GM19193 (cell line): ENCODE measurements around the gene SLC41A3.

Source experiments
- POLR2A ChIP-seq: IDR thresholded peaks from 4 replicates; pipeline ENCODE4 v1.6.1; 2011; ENCODE audit not compliant: insufficient read depth, insufficient read length; ENCODE audit errors: extremely low read depth

SLC41A3 gene

DNA sequence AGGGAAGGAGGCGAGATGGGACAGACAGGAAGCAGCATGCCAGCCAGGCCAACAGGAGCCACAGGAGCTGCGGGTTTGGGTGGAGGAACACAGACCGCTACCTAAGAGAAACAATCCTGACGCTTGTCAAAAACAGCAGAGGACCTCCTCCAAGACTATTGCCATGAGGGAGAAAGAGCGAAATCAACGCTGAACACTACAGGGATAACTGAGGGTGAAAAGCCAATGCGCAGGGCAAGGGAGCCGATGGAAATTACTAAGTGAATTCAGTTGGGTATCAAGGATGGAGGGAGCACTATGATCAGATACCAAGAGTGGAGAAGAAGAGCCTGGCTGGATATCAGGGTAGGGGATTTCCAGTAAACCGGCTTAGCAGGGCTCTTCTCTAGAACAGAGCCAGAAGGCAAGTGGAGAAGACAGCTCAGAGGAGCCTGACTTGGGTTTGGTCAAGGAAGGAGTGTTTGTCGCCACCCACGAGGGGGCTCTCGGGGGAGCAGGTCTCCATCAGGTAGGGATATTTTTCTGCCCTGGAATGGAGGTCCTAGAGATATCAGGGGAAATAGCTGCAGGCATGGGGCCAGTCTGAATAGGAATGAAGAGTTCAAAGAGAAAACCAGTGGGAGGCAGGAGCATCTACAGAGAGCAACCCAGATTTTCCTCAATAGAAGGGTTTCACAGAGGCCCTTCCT is 48.4 kb downstream of the SLC41A3 start:
- no peak for TF ChIP-seq POLR2A

DNA sequence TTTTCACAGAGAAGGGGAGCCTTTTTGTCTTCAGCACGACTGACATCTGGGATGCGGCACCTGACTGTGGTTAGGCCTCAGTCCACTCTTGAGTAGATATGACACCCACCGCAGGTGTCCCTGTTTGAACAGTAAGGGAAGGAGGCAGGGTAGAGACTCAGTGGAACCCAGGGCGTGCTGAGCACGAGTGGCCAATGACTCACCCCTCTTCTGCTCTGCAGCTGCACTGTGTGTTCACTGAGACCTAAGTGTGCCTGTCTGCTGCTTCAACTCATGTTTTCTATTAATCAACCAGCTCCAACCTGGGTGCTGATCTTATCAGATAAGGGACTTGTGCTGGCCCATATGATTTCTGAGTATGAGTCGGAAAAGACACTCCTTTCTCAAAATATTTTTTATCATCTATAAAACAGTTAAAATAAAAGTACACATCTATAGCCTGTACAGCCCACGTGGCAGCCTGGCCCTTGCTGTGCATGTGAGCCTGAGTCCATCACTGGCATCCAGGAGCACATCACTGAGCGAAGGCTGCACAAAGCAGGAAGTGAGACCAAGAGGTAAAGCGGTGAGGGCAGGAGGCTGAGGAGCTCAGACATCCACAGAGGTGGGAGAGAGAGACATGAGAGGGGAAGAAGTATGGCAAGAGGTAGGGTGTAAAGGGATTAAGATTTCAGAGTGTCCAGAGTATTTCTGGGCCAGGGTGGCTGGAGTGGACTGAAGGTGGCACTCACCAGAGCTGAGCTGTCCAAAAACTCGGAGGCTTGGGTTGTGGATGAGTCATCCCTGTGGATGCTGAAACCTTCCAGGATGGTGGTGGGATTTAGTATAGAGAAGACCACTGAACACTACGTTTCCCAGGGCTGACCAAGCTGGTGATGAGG is 49.2 kb downstream of the SLC41A3 start:
- TF ChIP-seq POLR2A, result no peak

DNA sequence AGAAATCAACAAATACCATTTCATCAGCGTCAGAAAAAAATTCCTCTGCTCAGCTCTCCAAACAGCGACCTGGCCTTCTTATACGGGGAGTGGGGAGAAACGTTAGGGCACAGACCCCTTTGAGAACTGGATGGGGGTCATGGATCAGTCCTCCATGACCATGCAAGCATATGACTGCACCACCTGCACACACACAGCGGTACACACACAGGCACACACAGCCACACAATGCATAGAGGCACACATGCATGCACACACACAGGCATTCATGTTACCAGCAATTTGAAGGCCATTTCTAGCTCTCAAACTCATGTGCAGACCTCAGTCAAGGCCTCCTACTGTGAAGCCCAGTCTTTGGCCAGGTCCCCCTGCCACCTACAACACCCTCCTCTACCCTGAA is 50.2 kb downstream of the SLC41A3 start:
- TF ChIP-seq POLR2A, result no peak

DNA sequence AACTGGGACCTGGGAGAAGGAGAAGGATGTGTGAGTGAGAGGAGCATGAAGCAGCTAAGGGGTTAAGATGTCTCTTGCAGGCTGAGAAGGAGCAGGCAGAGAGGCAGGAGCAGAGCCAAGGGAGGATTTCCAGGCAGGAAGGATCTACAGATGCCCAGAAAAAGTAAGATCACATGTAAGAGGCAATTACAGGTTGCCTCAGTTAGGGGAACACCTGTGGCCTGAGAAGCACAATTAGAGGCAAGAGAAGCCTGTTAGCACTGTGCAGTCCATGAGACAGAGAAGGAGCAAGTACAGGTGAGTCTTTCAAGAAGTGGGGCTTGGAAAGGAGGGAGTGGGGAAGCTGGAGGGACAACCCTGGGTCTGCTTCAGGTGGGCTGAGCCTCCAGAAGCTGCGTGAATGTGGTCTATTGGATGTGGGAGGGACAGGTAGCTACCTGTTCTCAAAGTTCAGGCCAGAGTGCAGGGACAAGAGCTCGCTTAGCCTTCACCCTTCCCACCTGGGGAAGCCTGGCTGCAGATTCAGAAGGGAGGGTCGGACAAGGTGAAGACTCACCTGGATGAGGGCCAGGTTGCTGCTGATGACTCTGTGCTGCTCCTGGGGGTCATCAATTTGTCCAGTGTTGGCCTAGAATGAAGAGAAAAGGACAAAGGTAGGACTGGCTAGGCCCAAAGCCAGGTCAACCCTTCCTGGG is 50.7 kb downstream of the SLC41A3 start:
- TF ChIP-seq POLR2A, result no peak

DNA sequence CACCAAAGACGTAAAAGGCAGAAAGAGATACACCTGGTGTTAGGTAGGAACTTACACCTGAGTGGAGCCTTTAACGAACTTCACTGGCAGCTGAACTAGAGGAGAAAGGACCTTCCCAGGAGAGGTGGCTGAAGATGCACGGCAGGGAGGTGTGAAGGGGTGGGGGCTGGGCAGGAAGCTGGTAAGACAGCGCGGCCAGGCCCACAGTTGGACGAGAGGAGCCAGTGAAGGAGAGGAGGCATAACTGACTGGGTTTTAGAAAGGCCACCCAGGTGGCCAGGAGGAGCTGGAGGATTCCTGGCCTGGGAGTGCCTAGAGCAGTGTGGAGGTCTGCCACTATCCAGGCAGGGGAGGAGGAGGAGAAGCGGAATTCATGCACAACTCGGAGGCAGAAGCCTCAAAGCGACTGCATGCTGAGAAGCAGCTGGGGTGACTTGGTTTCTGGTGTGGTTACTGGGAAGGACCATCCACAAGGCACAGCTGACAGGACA is 51.9 kb downstream of the SLC41A3 start:
- no peak for TF ChIP-seq POLR2A

DNA sequence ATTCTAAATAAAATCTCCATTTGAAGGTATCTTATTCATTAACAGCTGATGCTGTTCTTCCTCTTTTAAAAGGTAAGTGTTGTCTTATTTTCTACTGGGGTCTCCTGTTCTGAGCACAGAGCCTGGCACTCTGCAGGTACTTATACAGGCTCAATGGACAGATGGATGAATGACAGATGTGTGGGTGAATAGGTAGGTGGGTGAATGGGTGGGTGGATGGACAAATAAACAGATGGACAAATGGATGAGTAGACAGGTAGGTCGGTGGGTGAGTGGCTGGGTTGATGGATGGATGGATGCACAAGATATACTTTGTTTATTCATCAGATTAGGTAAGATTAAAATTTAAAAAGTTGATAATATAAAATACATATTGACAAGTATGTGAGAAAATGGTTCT is 53.5 kb downstream of the SLC41A3 start:
- no peak for TF ChIP-seq POLR2A

DNA sequence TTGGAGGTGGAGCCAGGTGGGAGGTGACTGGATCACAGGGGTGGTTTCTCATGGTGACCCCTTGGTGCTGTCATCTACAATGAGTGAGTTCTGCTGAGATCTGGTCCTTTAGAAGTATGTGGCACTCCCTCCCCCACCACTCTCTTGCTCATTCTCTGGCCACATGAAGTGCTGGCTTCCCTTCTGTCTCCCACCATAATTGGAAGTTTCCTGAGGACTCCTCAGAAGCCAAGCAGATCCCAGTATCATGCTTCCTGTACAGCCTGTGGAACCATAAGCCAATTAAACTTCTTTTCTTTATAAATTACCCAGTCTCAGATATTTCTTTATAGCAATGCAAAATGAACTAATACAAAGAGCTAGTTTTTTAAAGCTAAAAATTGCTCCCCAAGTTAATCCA is 54.7 kb downstream of the SLC41A3 start:
- TF ChIP-seq POLR2A, result no peak

DNA sequence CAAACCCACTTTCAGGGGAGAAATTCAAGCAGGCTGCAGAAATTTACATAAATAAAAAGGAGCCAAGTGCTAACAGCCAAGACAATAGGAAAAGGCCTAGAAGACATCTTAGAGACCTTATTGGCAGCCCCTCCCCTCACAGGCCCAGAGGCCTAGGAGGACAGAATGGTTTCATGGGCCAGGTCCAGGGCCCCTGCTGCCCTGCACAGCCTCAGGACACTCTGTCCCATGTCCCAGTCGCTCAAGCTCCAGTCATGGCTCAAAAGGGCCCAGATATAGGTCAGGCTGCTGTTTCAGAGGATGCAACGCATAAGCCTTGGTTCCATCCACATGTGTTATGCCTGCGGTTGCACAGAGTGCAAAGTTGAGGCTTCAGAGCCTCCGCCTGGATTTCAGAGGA is 55.8 kb downstream of the SLC41A3 start:
- no peak for TF ChIP-seq POLR2A

DNA sequence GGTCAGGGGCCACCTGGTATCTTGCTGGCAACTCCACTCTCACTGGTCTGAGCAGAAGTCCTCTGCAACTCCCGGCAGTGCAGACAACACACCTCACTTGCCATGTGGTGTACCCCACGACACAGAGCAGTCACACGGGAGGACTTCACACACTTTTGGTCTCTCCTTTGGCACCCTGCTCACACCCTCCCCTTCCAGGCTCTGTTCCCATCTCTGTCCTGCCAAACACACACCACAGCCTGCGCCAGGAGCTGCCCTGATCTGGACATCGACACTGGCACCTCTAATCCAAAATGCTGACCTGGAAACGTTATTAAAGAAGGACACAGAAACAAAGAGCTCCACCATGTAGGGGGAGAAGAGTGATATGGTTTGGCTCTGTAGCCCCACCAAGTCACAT is 57.2 kb downstream of the SLC41A3 start:
- TF ChIP-seq POLR2A, result no peak

DNA sequence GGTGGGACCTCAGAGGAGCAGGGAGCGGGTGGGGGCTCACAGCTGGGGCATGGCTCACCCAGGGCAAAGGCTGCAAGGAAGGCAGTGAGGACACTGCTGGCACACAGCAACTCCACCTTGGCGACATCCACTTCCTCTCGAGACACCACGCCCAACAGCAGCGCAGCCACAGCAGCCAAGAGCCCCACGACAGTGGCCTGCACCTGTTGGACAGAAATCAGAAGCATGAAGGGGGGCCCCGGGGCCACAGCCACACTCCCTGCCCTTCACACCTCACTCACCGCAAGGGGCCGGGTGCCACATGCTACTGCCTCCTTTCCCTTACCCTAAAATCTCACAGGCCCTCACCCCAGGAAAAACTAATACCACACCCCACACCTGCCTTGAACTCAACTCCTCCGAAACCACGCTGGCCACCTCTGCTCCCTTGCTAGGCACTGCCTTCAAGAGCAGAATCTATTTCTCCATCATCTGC is 57.6 kb downstream of the SLC41A3 start:
- no peak for TF ChIP-seq POLR2A

DNA sequence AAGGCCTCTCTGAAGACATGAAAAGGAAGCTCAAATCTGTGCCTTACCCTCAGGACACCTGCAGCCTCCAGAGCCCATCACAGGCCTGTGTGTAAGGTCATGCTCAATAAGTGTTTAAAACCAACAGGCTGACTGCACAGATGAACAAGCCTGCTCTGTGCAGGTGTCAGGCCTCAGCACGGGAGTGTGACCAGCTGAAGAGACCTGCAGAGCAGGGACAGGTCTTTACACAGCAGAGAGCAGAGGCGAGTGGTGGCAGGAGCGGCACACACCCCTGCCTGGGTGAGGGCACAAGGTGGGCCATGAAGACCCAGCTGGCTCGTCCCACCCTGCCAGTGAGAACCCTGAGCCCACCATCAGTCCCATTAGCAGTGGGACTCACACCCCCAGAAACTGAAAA is 58.1 kb downstream of the SLC41A3 start:
- no peak for TF ChIP-seq POLR2A

DNA sequence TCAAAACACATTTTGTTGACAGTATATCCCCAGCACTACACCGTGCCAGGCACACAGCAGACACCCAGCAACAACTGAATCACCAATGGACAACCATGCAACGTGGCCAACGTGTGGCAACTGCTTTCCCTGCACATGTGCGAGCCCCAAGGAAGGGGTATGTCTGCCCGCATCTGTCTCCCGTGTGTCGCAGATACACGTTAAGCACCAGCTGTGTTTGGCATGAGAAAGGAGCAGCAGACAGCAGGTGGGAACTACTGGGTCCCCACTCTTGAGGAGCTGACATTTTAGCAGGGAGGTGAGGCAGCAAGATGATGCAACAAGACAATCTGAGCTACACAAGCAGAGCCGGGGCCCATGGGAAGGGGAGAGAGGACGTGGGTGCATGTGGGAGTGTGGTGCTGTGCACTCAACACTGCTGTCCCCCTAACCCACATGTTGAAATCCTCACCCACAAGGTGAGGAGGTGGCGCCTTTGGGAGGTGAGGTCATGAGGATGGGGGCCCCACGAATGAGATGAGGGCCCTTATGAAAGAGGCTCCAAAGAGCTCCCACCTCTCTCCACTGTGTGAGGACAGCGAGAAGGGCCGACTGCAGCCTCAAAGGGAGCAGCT is 58.7 kb downstream of the SLC41A3 start:
- no peak for TF ChIP-seq POLR2A

DNA sequence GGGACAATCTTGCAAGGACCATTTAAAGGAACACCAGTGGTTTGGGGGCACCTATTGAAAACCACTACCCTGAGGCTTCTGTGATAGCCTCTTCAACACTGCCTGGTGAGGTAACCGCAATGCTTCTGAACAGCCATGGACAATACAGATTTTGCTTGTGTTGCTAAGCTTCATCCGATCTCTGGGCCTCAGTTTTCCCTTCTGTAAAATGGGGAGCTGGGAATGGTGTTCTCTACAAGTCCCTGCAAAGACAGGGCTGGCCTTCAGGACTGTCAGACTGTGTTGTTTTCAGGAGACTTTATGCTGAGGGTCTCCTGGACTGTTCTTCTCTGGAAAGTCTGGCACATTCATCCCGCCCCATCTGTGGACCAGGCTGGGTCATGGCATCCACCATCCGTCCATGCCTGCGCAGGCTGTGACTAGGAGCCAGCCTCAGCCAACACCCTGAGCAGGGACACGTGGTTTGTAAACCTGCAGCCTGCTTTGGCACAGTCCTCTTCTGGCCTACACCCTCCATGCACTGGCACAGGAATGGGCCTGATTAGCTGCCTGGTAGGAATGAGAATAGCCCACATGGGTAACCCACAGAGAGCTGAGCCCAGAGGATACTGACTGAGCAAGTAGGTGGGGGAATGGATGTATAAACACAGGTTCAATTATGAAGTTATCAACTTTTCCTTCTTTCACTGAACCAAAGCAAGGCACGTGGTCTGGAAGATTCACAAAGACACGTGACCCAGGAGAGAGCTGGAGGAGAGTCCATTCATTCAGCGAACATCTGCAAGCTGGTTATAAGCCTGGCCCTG is 59.7 kb downstream of the SLC41A3 start:
- no peak for TF ChIP-seq POLR2A

DNA sequence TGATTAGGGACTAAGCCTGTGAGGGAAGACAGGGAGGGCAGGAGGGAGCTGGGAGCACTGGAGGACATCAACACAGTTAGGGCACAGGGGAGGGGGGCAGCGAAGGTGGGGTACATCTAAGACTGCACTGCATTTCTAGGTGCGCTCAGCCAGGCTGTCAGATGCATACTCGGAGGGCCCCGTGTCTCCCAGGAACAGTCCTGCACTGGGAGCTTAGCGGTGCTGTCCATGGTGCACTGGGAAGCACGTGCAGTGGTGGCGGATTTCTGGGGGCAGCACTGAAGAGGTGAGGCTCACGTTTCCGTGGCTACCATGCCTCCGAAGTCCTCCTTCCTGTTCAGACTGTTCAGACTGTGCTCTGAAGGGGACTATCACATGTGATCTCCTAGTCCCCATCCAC is 60.5 kb downstream of the SLC41A3 start:
- TF ChIP-seq POLR2A, result no peak
